Liver (tissue), 9 donors: ENCODE data around the gene ZC3H12C. TPM values are rescaled to one million over a fixed set of nuclear protein-coding genes. Genes with fewer than 3 reads are reported as not detected.

Experiments
- DNase-seq: peaks from one replicate; pipeline ENCODE4 v3.0.0-alpha.2; 2017; ENCODE audit warnings: low spot score
- H3K27ac ChIP-seq, 2 donors: one replicate each; pipeline ENCODE4 v1.7.0; 2013; ENCODE audit warnings: inconsistent platforms in 2 of 2, low read length in 2 of 2, control low read depth in 1 of 2, low read depth in 1 of 2, mild to moderate bottlenecking in 1 of 2
- H3K27me3 ChIP-seq, 4 donors: one replicate each; pipeline versions ENCODE4 v1.6.1 to v1.7.0; 2013; ENCODE audit warnings: low read length in 3 of 4, inconsistent platforms in 1 of 4, mild to moderate bottlenecking in 1 of 4, moderate library complexity in 1 of 4; ENCODE audit not compliant: control insufficient read depth in 4 of 4, insufficient read depth in 4 of 4
- H3K36me3 ChIP-seq, 4 donors: one replicate each; pipeline versions ENCODE4 v1.6.1 to v1.7.0; 2013; ENCODE audit warnings: low read length in 3 of 4, mild to moderate bottlenecking in 3 of 4, low read depth in 1 of 4, moderate library complexity in 1 of 4; ENCODE audit not compliant: control insufficient read depth in 4 of 4, insufficient read depth in 3 of 4
- H3K4me1 ChIP-seq, 4 donors: one replicate each; pipeline versions ENCODE4 v1.6.1 to v1.7.0; 2013; ENCODE audit warnings: low read length in 3 of 4, mild to moderate bottlenecking in 3 of 4, moderate library complexity in 1 of 4; ENCODE audit not compliant: control insufficient read depth in 4 of 4, insufficient read depth in 4 of 4
- H3K4me3 ChIP-seq, 3 donors: one replicate each; pipeline versions ENCODE4 v1.6.1 to v1.7.0; 2013; ENCODE audit warnings: low read length in 3 of 3, control low read depth in 1 of 3, low read depth in 1 of 3, mild to moderate bottlenecking in 1 of 3
- H3K9ac ChIP-seq, 2 donors: one replicate each; pipeline ENCODE4 v1.7.0; 2013; ENCODE audit warnings: low read length in 2 of 2, mild to moderate bottlenecking in 2 of 2, moderate library complexity in 2 of 2, control low read depth in 1 of 2, low read depth in 1 of 2
- H3K9me3 ChIP-seq, 4 donors: one replicate each; pipeline versions ENCODE4 v1.6.1 to v1.7.0; 2013; ENCODE audit warnings: low read length in 3 of 4; ENCODE audit not compliant: control insufficient read depth in 4 of 4
- CTCF ChIP-seq: fragments of 150-350 bp; IDR thresholded peaks from 2 replicates; pipeline ENCODE4 v1.5.1; 2017; ENCODE audit warnings: improper control_type of control experiment, low read depth, low read length; ENCODE audit not compliant: missing input control
- EGR1 ChIP-seq, 2 donors: IDR thresholded peaks; 2 replicates each; pipeline ENCODE4 v1.6.1; 2016 to 2018; ENCODE audit warnings: antibody characterized with exemption in 2 of 2, low read depth in 2 of 2
- FOXA1 ChIP-seq: IDR thresholded peaks from 2 replicates; pipeline ENCODE4 v1.6.1; 2016; ENCODE audit warnings: antibody characterized with exemption
- FOXA2 ChIP-seq: IDR thresholded peaks from 2 replicates; pipeline ENCODE4 v1.6.1; 2016; ENCODE audit warnings: antibody characterized with exemption
- GABPA ChIP-seq, 2 donors: IDR thresholded peaks in 1 of 2; conservative IDR thresholded peaks in 1 of 2; 2 replicates each; pipeline ENCODE4 v1.6.1; 2016; ENCODE audit warnings: antibody characterized with exemption in 2 of 2, mild to moderate bottlenecking in 1 of 2, moderate library complexity in 1 of 2
- HNF4A ChIP-seq, 2 donors: conservative IDR thresholded peaks; 2 replicates each; pipeline ENCODE4 v1.6.1; 2016; ENCODE audit warnings: antibody characterized with exemption in 2 of 2, mild to moderate bottlenecking in 2 of 2
- HNF4G ChIP-seq: IDR thresholded peaks from 2 replicates; pipeline ENCODE4 v1.6.1; 2016; ENCODE audit warnings: antibody characterized with exemption
- JUND ChIP-seq, 2 donors: IDR thresholded peaks; 2 replicates each; pipeline ENCODE4 v1.6.1; 2016; ENCODE audit warnings: antibody characterized with exemption in 2 of 2
- NR2F2 ChIP-seq: IDR thresholded peaks from 2 replicates; pipeline ENCODE4 v1.6.1; 2016; ENCODE audit warnings: antibody characterized with exemption
- RAD21 ChIP-seq, 2 donors: IDR thresholded peaks; 2 replicates each; pipeline ENCODE4 v1.6.1; 2016; ENCODE audit warnings: antibody characterized with exemption in 2 of 2, mild to moderate bottlenecking in 2 of 2
- REST ChIP-seq: IDR thresholded peaks from 2 replicates; pipeline ENCODE4 v1.6.1; 2016; ENCODE audit warnings: antibody characterized with exemption, mild to moderate bottlenecking
- RXRA ChIP-seq, 2 donors: IDR thresholded peaks; 2 replicates each; pipeline ENCODE4 v1.6.1; 2017 to 2018; ENCODE audit warnings: antibody characterized with exemption in 2 of 2, mild to moderate bottlenecking in 1 of 2
- SP1 ChIP-seq: IDR thresholded peaks from 2 replicates; pipeline ENCODE4 v1.6.1; 2018; ENCODE audit warnings: antibody characterized with exemption, mild to moderate bottlenecking
- TAF1 ChIP-seq: conservative IDR thresholded peaks from 2 replicates; pipeline ENCODE4 v1.6.1; 2016; ENCODE audit warnings: antibody characterized with exemption, mild to moderate bottlenecking
- YY1 ChIP-seq: IDR thresholded peaks from 2 replicates; pipeline ENCODE4 v1.6.1; 2016; ENCODE audit warnings: antibody characterized with exemption, mild to moderate bottlenecking
- ZBTB33 ChIP-seq: IDR thresholded peaks from 2 replicates; pipeline ENCODE4 v1.6.1; 2016; ENCODE audit warnings: antibody characterized with exemption
- WGBS: extraction: QIAGEN DNeasy Blood & Tissue Kit; methylation state at CpG from one replicate; pipeline ENCODE4 v1.1.7; 2013; 5-methylcytosine and 5-hydroxymethylcytosine counted together
- polyA plus RNA-seq, 2 donors: library from polyadenylated mRNA; stranded (reverse) in 1 of 2; unstranded in 1 of 2; fragments of 200-250 nt in 1 of 2; fragments of >200 nt in 1 of 2; fragmentation: Nextera tagmentation in 1 of 2; extraction: Ambion mirVana in 1 of 2; gene quantifications; one replicate each; pipeline versions ENCODE4 v1.2.1 to v1.2.3, GENCODE V29; 2013 to 2015
- total RNA-seq, 2 donors: library from RNA; depleted of rRNA; stranded (reverse); fragments of >200 nt; gene quantifications; one replicate each; pipeline ENCODE4 v1.2.3, GENCODE V29; 2014
- TF ChIP-seq, protein P1 (sequence below): IDR thresholded peaks from 2 replicates; pipeline ENCODE4 v1.6.1; 2016; ENCODE audit warnings: antibody characterized with exemption
- donor health status: healthy.
- donor health status: healthy.
- donor health status: healthy.
- donor health status: healthy.
- donor health status: healthy.

Gene ZC3H12C
- total and polyA plus RNA-seq, 4 donors: 0.92 to 9.6 (median 2.3) TPM

GRCh38 chr11:110093407-110094297 is 460 bp downstream of the ZC3H12C start:
- Histone ChIP-seq H3K9me3 (no peaks in the 10 kb centered on the region), H3K27me3 (no peaks in the 10 kb centered on the region), H3K9ac (peak overlapping the region; percentile 43 to 73), H3K4me1 (peaks cover 1 to 22% (median 11%) of the 10 kb centered on the region in 4 donors), H3K27ac (peak overlapping the region; percentile 89 to 90), H3K4me3 (peak overlapping the region; percentile 79 to 88 (median 86)), H3K36me3 (no peaks in the 10 kb centered on the region)
- WGBS: 1% methylated on average over 80 of the region's 80 CpGs
- DNase-seq: peak; percentile 51
- TF ChIP-seq CTCF: no peak
- no peak for TF ChIP-seq HNF4G
- TF ChIP-seq YY1: peak; percentile 75
- peak in 1 of 2 donors; percentile 3 for TF ChIP-seq RXRA (IDR thresholded peaks at IDR 0.05)
- TF ChIP-seq, protein P1, sequence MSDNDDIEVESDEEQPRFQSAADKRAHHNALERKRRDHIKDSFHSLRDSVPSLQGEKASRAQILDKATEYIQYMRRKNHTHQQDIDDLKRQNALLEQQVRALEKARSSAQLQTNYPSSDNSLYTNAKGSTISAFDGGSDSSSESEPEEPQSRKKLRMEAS: no peak
- peak in 1 of 2 donors; percentile 6 for TF ChIP-seq RAD21 (IDR thresholded peaks at IDR 0.05)

DNA sequence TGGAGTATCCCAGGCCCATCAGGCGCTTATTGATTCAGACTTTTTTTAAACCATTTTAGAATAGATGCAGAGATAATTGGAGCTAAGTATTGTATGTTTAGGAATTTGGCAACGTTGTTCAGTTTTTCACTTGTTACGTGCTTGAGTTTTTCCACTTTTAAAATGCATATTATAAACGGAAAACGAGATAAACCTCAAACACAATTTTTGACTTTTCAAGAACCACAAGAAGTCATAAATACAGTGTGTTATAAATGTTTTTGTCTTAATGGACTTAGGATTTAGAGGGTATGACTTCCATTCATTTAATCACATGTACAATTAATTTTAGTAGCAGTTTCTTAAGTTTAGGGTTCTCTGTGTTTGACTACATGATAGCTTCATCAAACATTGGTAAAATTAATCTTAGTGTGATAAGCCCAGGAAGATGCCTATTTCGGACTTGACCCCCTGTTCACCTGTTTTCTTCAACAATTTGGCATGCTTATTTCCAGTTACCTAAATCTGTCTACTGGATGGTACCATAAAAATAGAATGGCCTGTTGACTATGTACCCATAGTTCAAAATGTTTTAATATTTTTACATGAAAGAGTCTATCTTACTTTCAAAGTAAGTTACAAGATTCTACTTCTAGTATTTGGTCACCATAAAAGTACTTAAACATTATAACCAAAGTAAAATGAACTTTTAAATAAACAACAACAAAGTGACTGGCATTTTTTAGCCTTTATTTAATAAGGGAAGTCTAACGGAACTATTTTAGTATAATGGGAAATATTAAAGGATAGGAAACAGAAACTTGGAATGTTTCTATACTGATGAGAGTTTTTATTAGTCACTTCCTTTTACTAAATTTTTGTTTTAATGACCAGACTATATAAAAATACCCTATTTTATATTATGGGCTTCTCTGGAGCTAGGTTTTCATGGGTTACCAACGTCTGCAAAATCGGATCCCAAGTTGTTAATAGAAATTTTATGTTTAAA is 1.4 kb downstream of the ZC3H12C start:
- Histone ChIP-seq H3K4me1 (peaks cover 1 to 17% (median 9%) of the 10 kb centered on the region in 4 donors), H3K9ac (peak overlapping the region in 1 of 2 donors; percentile 43), H3K27me3 (no peaks in the 10 kb centered on the region), H3K36me3 (no peaks in the 10 kb centered on the region), H3K4me3 (peak overlapping the region; percentile 79 to 88 (median 86)), H3K27ac (peak overlapping the region; percentile 89 to 90), H3K9me3 (no peaks in the 10 kb centered on the region)
- DNase-seq: no peak
- WGBS: 46% methylated on average over 9 of the region's 9 CpGs
- no peak for TF ChIP-seq TAF1
- TF ChIP-seq CTCF: no peak
- TF ChIP-seq SP1: no peak
- TF ChIP-seq HNF4A (conservative IDR thresholded peaks at IDR 0.05): no peak
- no peak for TF ChIP-seq NR2F2
- no peak for TF ChIP-seq GABPA (IDR thresholded peaks at IDR 0.05 in 1 of 2, conservative IDR thresholded peaks at IDR 0.05 in 1 of 2)
- TF ChIP-seq FOXA2: no peak
- TF ChIP-seq ZBTB33: no peak
- TF ChIP-seq FOXA1: no peak
- TF ChIP-seq REST: no peak
- no peak for TF ChIP-seq HNF4G
- no peak for TF ChIP-seq YY1
- no peak for TF ChIP-seq EGR1 (IDR thresholded peaks at IDR 0.05; ENCODE audit: low read depth in 2 of 2)
- TF ChIP-seq, protein P1: no peak
- no peak for TF ChIP-seq JUND (IDR thresholded peaks at IDR 0.05)
